Endothelial cell of umbilical vein (primary cell): ENCODE measurements around the gene OLFM1. TPM values are rescaled to one million over a fixed set of nuclear protein-coding genes. Genes with fewer than 3 reads are reported as not detected.

Experiments
- BruUV-seq: library from RNA; stranded (reverse); fragments of 400-500 nt; replicated peaks from 2 replicates; lab custom pipeline; 2021; lab: Mats Ljungman, UMichigan
- CTCF ChIA-PET: fragments of 300-600, 350-600 bp; sonication (Branson Sonifier 250); formaldehyde crosslinking; loops from one replicate; lab custom pipeline; 2021; ENCODE audit warnings: antibody characterized with exemption, inconsistent platforms; lab: Charles Lee
- POLR2A ChIA-PET: fragments of 300-600, 350-600 bp; sonication (Branson Sonifier 250); formaldehyde crosslinking; loops from one replicate; lab custom pipeline; 2021; ENCODE audit warnings: antibody characterized with exemption, inconsistent platforms; lab: Charles Lee
- DNase-seq: peaks from one replicate; pipeline ENCODE4 v3.0.0-alpha.2; 2011; ENCODE audit warnings: low read depth, low spot score
- FAIRE-seq: peaks from 2 replicates; lab custom pipeline; 2011; peaks lifted over from hg19 to GRCh38; lab: Jason Lieb, UNC
- H2AFZ ChIP-seq: 2 replicates; pipeline ENCODE4 v1.6.0; 2012; ENCODE audit warnings: low read depth, low read length, control low read depth, inconsistent platforms
- H3K27ac ChIP-seq: 2 replicates; pipeline ENCODE4 v1.5.1; 2011; ENCODE audit warnings: low read depth, mild to moderate bottlenecking, control low read depth, low read length, moderate library complexity; ENCODE audit not compliant: insufficient read depth
- H3K27me3 ChIP-seq, 2 experiments: 2 replicates each; pipeline versions ENCODE4 v1.6.0 to v1.6.1; 2011; ENCODE audit warnings: low read length in 2 of 2, mixed read lengths in 1 of 2; ENCODE audit not compliant: control insufficient read depth in 2 of 2, insufficient read depth in 2 of 2
- H3K36me3 ChIP-seq, 2 experiments: 2 replicates in 1 of 2; 3 replicates in 1 of 2; pipeline ENCODE4 v1.5.1; 2011; ENCODE audit warnings: low read length in 2 of 2, mild to moderate bottlenecking in 1 of 2, moderate library complexity in 1 of 2; ENCODE audit not compliant: control insufficient read depth in 2 of 2, insufficient read depth in 2 of 2; ENCODE audit errors: extremely low read depth in 1 of 2
- H3K4me1 ChIP-seq: 3 replicates; pipeline ENCODE4 v1.5.1; 2011; ENCODE audit warnings: mild to moderate bottlenecking, low read length; ENCODE audit not compliant: control insufficient read depth, insufficient read depth; ENCODE audit errors: extremely low read depth
- H3K4me2 ChIP-seq: 2 replicates; pipeline ENCODE4 v1.6.1; 2011; ENCODE audit warnings: low read length, control low read depth, mixed read lengths; ENCODE audit not compliant: insufficient read depth
- H3K4me3 ChIP-seq, 3 experiments: fragments of 200-600 bp in 1 of 3; sonication (generic), shearing (Covaris generic) in 1 of 3; replicated peaks in 1 of 3; 2 replicates each; pipeline ENCODE4 v1.5.1; 2011 to 2016; ENCODE audit warnings: control low read depth in 3 of 3, low read length in 3 of 3, mild to moderate bottlenecking in 2 of 3, inconsistent platforms in 1 of 3, low read depth in 1 of 3, moderate library complexity in 1 of 3; ENCODE audit not compliant: insufficient read depth in 1 of 3
- H3K79me2 ChIP-seq: 2 replicates; pipeline ENCODE4 v1.6.0; 2012; ENCODE audit warnings: low read length, inconsistent platforms; ENCODE audit not compliant: control insufficient read depth, insufficient read depth
- H3K9ac ChIP-seq: replicated peaks from 2 replicates; pipeline ENCODE3; 2011; ENCODE audit warnings: low read length, control low read depth; ENCODE audit not compliant: insufficient read depth; ENCODE audit errors: extremely low read depth
- H3K9me1 ChIP-seq: replicated peaks from 3 replicates; pipeline ENCODE4 v1.6.0; 2011; ENCODE audit warnings: mild to moderate bottlenecking, low read length; ENCODE audit not compliant: control insufficient read depth, insufficient read depth; ENCODE audit errors: extremely low read depth
- H3K9me3 ChIP-seq: replicated peaks from 2 replicates; pipeline ENCODE4 v1.5.1; 2012; ENCODE audit warnings: low read length, inconsistent platforms; ENCODE audit not compliant: control insufficient read depth, insufficient read depth
- H4K20me1 ChIP-seq: replicated peaks from 2 replicates; pipeline ENCODE3; 2011; ENCODE audit warnings: mild to moderate bottlenecking, low read length; ENCODE audit not compliant: control insufficient read depth, insufficient read depth; ENCODE audit errors: extremely low read depth
- CTCF ChIP-seq, 2 donors: IDR thresholded peaks; 1 replicate in 1 of 2; 2 replicates in 1 of 2; pipeline ENCODE4 v1.5.1; 2011; ENCODE audit warnings: low read length in 2 of 2, mild to moderate bottlenecking in 2 of 2, moderate library complexity in 2 of 2, control low read depth in 1 of 2, inconsistent platforms in 1 of 2, low read depth in 1 of 2; ENCODE audit not compliant: insufficient read depth in 1 of 2; ENCODE audit errors: extremely low read depth in 1 of 2
- EZH2 ChIP-seq: IDR thresholded peaks from 2 replicates; pipeline ENCODE4 v1.6.1; 2012; ENCODE audit warnings: borderline replicate concordance, low read depth, mild to moderate bottlenecking, moderate library complexity, low read length, inconsistent platforms; ENCODE audit not compliant: severe bottlenecking
- FOS ChIP-seq: IDR thresholded peaks from 2 replicates; pipeline ENCODE4 v1.6.1; 2011; ENCODE audit warnings: mild to moderate bottlenecking, low read length, moderate library complexity, borderline replicate concordance; ENCODE audit not compliant: insufficient read depth
- GATA2 ChIP-seq: IDR thresholded peaks from 2 replicates; pipeline ENCODE4 v1.7.0; 2011; ENCODE audit warnings: low read depth, mild to moderate bottlenecking, moderate library complexity, mixed read lengths, low read length; ENCODE audit not compliant: insufficient read length, insufficient read depth
- JUN ChIP-seq: IDR thresholded peaks from 2 replicates; pipeline ENCODE4 v1.6.1; 2011; ENCODE audit warnings: borderline replicate concordance, low read depth; ENCODE audit not compliant: insufficient read length, insufficient read depth
- MAX ChIP-seq: IDR thresholded peaks from 2 replicates; pipeline ENCODE4 v1.6.1; 2011; ENCODE audit not compliant: insufficient read depth, insufficient read length
- MYC ChIP-seq: IDR thresholded peaks from one replicate; pipeline ENCODE4 v1.6.1; 2011; ENCODE audit warnings: mild to moderate bottlenecking, low read depth, low read length
- POLR2A ChIP-seq: IDR thresholded peaks from 2 replicates; pipeline ENCODE4 v1.6.1; 2012; ENCODE audit warnings: low read depth, mild to moderate bottlenecking, control low read depth, low read length
- POLR2AphosphoS5 ChIP-seq: IDR thresholded peaks from 2 replicates; pipeline ENCODE4 v1.6.1; 2012; ENCODE audit warnings: low read depth, mild to moderate bottlenecking, control low read depth, low read length, moderate library complexity; ENCODE audit not compliant: insufficient read depth
- dilution Hi-C: fragments of 300-500 bp; cut with MboI; formaldehyde crosslinking; loops from one replicate; pipeline ENCODE4 v1.15.0; 2019; ENCODE audit warnings: low sequenced_read_pairs; ENCODE audit not compliant: extremely low pct_ligation_motif_present
- intact Hi-C: fragments of 100-400 bp; cut with micrococcal nuclease; formaldehyde crosslinking; loops from one replicate; pipeline ENCODE4 v1.10.0; 2022
- polyA plus RNA-seq, 4 experiments: library from polyadenylated mRNA; depleted of rRNA in 3 of 4; stranded (reverse) in 3 of 4; unstranded in 1 of 4; fragments of >200 nt; gene quantifications; 2 replicates each; pipeline versions ENCODE4 v1.2.1 to v1.2.3, GENCODE V29; 2011 to 2012; ENCODE audit warnings: missing spikeins in 1 of 4
- total RNA-seq: library from RNA; stranded (reverse); gene quantifications from 2 replicates; pipeline ENCODE4 v1.2.3, GENCODE V29; 2021

The OLFM1 gene
- total and polyA plus RNA-seq, 2 donors (not counting 3 experiments of a cell fraction or from before 2014, with no cell fraction given): 0.07 to 0.95 TPM

- BruUV-seq: no TSS peak
- no peak for FAIRE-seq
- ChIA-PET POLR2A (no interaction called here), CTCF (no interaction called here)
- H3K27me3 ChIP-seq: peaks cover under 1 to 5% of the 10 kb centered on the region in 2 experiments
- intact Hi-C loops: loop anchor here (10.0 kb wide), 1 partner anchor 306 kb away; no protein-coding TSS in a partner anchor
- no peak overlapping the region for H3K27ac ChIP-seq
- no peak overlapping the region for H3K9ac ChIP-seq
- DNase-seq: no peak
- H3K9me1 ChIP-seq: no peaks in the 10 kb centered on the region
- no peak overlapping the region for H2AFZ ChIP-seq
- no peaks in the 10 kb centered on the region for H4K20me1 ChIP-seq
- no peak for TF ChIP-seq JUN
- TF ChIP-seq MAX: no peak
- TF ChIP-seq CTCF (IDR thresholded peaks at IDR 0.05; ENCODE audit: extremely low read depth in 1 of 2, insufficient read depth in 1 of 2, low read depth in 1 of 2, low read length in 2 of 2): no peak
- no peak for TF ChIP-seq POLR2AphosphoS5
- no peaks in the 10 kb centered on the region for H3K9me3 ChIP-seq
- no peaks in the 10 kb centered on the region for H3K79me2 ChIP-seq
- H3K4me1 ChIP-seq: no peaks in the 10 kb centered on the region
- H3K36me3 ChIP-seq: no peaks in the 10 kb centered on the region
- dilution Hi-C loops: no loop called here
- no peak overlapping the region for H3K4me2 ChIP-seq
- no peak overlapping the region for H3K4me3 ChIP-seq
Measured at GRCh38 chr9:135081264-135081660, 6.2 kb upstream of the OLFM1 start.

- DNase-seq (no peak), FAIRE-seq (no peak)
- dilution Hi-C loops: no loop called here
- ChIA-PET POLR2A (no interaction called here), CTCF (no interaction called here)
- intact Hi-C loops: loop anchor here (10.0 kb wide), 1 partner anchor 307 kb away; no protein-coding TSS in a partner anchor
- Histone ChIP-seq H3K9me3 (no peaks in the 10 kb centered on the region), H2AFZ (no peak overlapping the region), H3K9me1 (no peaks in the 10 kb centered on the region), H3K9ac (no peak overlapping the region), H4K20me1 (no peaks in the 10 kb centered on the region), H3K36me3 (no peaks in the 10 kb centered on the region), H3K4me3 (no peak overlapping the region), H3K4me1 (no peaks in the 10 kb centered on the region), H3K4me2 (no peak overlapping the region), H3K27me3 (peaks cover 1 to 4% of the 10 kb centered on the region in 2 experiments), H3K79me2 (no peaks in the 10 kb centered on the region), H3K27ac (no peak overlapping the region)
- BruUV-seq: no TSS peak
- TF ChIP-seq POLR2A: no peak
- no peak for TF ChIP-seq JUN
- no peak for TF ChIP-seq GATA2
- no peak for TF ChIP-seq POLR2AphosphoS5
- no peak for TF ChIP-seq EZH2
- no peak for TF ChIP-seq MYC
- no peak for TF ChIP-seq CTCF (IDR thresholded peaks at IDR 0.05; ENCODE audit: extremely low read depth in 1 of 2, insufficient read depth in 1 of 2, low read depth in 1 of 2, low read length in 2 of 2)
- TF ChIP-seq MAX: no peak
- no peak for TF ChIP-seq FOS
Measured at GRCh38 chr9:135081731-135082130, 5.7 kb upstream of the OLFM1 start.
